ENCODE measurements around the gene TCF3.

GRCh38 chr19:1646149-1646548 is 6.3 kb downstream of the TCF3 start:
- no peak for TF ChIP-seq CTCF (conservative IDR thresholded peaks at IDR 0.05 in 1 of 2, IDR thresholded peaks at IDR 0.05 in 1 of 2; ENCODE audit: low read depth in 1 of 2, low read length in 2 of 2)
- TF ChIP-seq EZH2 (IDR thresholded peaks at IDR 0.05; ENCODE audit: low read length, missing control alignments): no peak
